ENCODE results near the gene OTUD4. TPM values are rescaled to one million over a fixed set of nuclear protein-coding genes. Genes with fewer than 3 reads are reported as not detected.
"Not testable (repeated sequence)": the region's sequence is repeated elsewhere in the genome, so short reads cannot be mapped to it uniquely, and the experiment has no call there.

OTUD4 gene
- polyA plus RNA-seq, 3 donors, result 7.5 to 14.4 (median 9.0) TPM

- peaks cover 8% of the 10 kb centered on the region for H3K79me2 ChIP-seq (ENCODE audit: insufficient read depth, low read length)
- H4K20me1 ChIP-seq (ENCODE audit: insufficient read depth, low read length), result peaks cover 11% of the 10 kb centered on the region
- Mint-ChIP-seq H3K27me3 (ENCODE audit: low read depth in 3 of 3) (no peaks in the 10 kb centered on the region), H3K4me1 (no peaks in the 10 kb centered on the region), H3K36me3 (peaks cover 78 to 93% of the 10 kb centered on the region in 2 donors), H3K9me3 (no peaks in the 10 kb centered on the region), H3K4me3 (no peak overlapping the region), H3K27ac (no peak overlapping the region)
- H3K4me1 ChIP-seq (ENCODE audit: control insufficient read depth in 1 of 2, insufficient read depth in 2 of 2, low read length in 2 of 2), result no peaks in the 10 kb centered on the region
- no peak overlapping the region for H3K9ac ChIP-seq (ENCODE audit: insufficient read depth, low read length, poor library complexity, severe bottlenecking)
- H3K27me3 ChIP-seq (ENCODE audit: control insufficient read depth in 2 of 2, insufficient read depth in 2 of 2, low read length in 2 of 2), result no peaks in the 10 kb centered on the region
- no peaks in the 10 kb centered on the region for H3K9me3 ChIP-seq (replicated peaks in 1 of 2; ENCODE audit: control insufficient read depth in 1 of 2, insufficient read depth in 1 of 2, low read length in 2 of 2)
- no peak overlapping the region for H3K4me3 ChIP-seq (replicated peaks in 1 of 3; ENCODE audit: low read depth in 2 of 3, low read length in 3 of 3)
- H3K36me3 ChIP-seq (replicated peaks in 1 of 2; ENCODE audit: control insufficient read depth in 1 of 2, insufficient read depth in 2 of 2, low read length in 2 of 2), result peaks cover 86 to 99% of the 10 kb centered on the region in 2 donors
- intact Hi-C loops (cut with micrococcal nuclease), result no loop called here
- no CpG with 5 or more reads among the region's 2 CpGs for WGBS (ENCODE audit: insufficient coverage)
- no peak overlapping the region for H3K4me2 ChIP-seq (replicated peaks; ENCODE audit: extremely low read depth, low read length, poor library complexity, severe bottlenecking)
- H3K27ac ChIP-seq (ENCODE audit: low read depth in 1 of 2, low read length in 2 of 2), result no peak overlapping the region
- no peak overlapping the region for H2AFZ ChIP-seq (ENCODE audit: insufficient read depth, low read depth, low read length, poor library complexity, severe bottlenecking)
- DNase-seq, result no peak
- TF ChIP-seq, protein P1, sequence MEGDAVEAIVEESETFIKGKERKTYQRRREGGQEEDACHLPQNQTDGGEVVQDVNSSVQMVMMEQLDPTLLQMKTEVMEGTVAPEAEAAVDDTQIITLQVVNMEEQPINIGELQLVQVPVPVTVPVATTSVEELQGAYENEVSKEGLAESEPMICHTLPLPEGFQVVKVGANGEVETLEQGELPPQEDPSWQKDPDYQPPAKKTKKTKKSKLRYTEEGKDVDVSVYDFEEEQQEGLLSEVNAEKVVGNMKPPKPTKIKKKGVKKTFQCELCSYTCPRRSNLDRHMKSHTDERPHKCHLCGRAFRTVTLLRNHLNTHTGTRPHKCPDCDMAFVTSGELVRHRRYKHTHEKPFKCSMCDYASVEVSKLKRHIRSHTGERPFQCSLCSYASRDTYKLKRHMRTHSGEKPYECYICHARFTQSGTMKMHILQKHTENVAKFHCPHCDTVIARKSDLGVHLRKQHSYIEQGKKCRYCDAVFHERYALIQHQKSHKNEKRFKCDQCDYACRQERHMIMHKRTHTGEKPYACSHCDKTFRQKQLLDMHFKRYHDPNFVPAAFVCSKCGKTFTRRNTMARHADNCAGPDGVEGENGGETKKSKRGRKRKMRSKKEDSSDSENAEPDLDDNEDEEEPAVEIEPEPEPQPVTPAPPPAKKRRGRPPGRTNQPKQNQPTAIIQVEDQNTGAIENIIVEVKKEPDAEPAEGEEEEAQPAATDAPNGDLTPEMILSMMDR (IDR thresholded peaks at IDR 0.05), result no peak
Measured at GRCh38 chr4:145153181-145153903, 27.0 kb downstream of the OTUD4 start.

DNA sequence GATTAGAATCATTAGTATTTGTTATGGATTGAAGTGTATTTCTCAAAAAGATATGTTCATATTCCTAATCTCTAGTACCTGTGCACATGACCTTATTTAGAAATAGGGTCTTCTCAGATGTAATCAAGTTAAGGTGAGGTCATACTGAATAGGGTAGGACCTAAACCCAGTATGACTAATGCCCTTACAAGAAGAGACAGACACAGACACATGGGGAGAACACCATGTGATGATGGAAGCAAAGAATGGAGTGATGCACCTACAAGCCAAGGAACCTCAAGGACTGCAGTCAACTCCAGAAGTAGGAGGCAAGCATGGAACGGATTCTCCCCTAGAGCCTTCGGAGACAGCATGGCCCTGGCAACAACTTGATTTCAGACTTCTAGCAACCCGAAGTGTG is 31.4 kb downstream of the OTUD4 start:
- Mint-ChIP-seq H3K27me3 (ENCODE audit: low read depth in 3 of 3) (no peaks in the 10 kb centered on the region), H3K4me3 (no peak overlapping the region), H3K4me1 (no peaks in the 10 kb centered on the region), H3K9me3 (no peaks in the 10 kb centered on the region), H3K27ac (no peak overlapping the region), H3K36me3 (peaks cover 82 to 91% of the 10 kb centered on the region in 2 donors)
- no peaks in the 10 kb centered on the region for H3K9me3 ChIP-seq (replicated peaks in 1 of 2; ENCODE audit: control insufficient read depth in 1 of 2, insufficient read depth in 1 of 2, low read length in 2 of 2)
- no peaks in the 10 kb centered on the region for H3K27me3 ChIP-seq (ENCODE audit: control insufficient read depth in 2 of 2, insufficient read depth in 2 of 2, low read length in 2 of 2)
- H4K20me1 ChIP-seq (ENCODE audit: insufficient read depth, low read length), result no peaks in the 10 kb centered on the region
- H3K9ac ChIP-seq (ENCODE audit: insufficient read depth, low read length, poor library complexity, severe bottlenecking), result no peak overlapping the region
- no peak for DNase-seq
- intact Hi-C loops (cut with micrococcal nuclease), result no loop called here
- H3K4me1 ChIP-seq (ENCODE audit: control insufficient read depth in 1 of 2, insufficient read depth in 2 of 2, low read length in 2 of 2), result no peaks in the 10 kb centered on the region
- peaks cover 94 to 100% of the 10 kb centered on the region in 2 donors for H3K36me3 ChIP-seq (replicated peaks in 1 of 2; ENCODE audit: control insufficient read depth in 1 of 2, insufficient read depth in 2 of 2, low read length in 2 of 2)
- TF ChIP-seq, protein P1 (IDR thresholded peaks at IDR 0.05), result no peak
- no CpG with 5 or more reads among the region's 3 CpGs for WGBS (ENCODE audit: insufficient coverage)
- no peak overlapping the region for H3K4me3 ChIP-seq (replicated peaks in 1 of 3; ENCODE audit: low read depth in 2 of 3, low read length in 3 of 3)
- H3K27ac ChIP-seq (ENCODE audit: low read depth in 1 of 2, low read length in 2 of 2), result no peak overlapping the region
- H3K79me2 ChIP-seq (ENCODE audit: insufficient read depth, low read length), result no peaks in the 10 kb centered on the region
- H2AFZ ChIP-seq (ENCODE audit: insufficient read depth, low read depth, low read length, poor library complexity, severe bottlenecking), result no peak overlapping the region
- H3K4me2 ChIP-seq (replicated peaks; ENCODE audit: extremely low read depth, low read length, poor library complexity, severe bottlenecking), result no peak overlapping the region

- H3K9ac ChIP-seq (ENCODE audit: insufficient read depth, low read length, poor library complexity, severe bottlenecking); H3K4me2 ChIP-seq (replicated peaks; ENCODE audit: extremely low read depth, low read length, poor library complexity, severe bottlenecking); H3K4me3 ChIP-seq (replicated peaks in 1 of 3; ENCODE audit: low read depth in 2 of 3, low read length in 3 of 3); DNase-seq; H3K9me3 Mint-ChIP-seq; H3K79me2 ChIP-seq (ENCODE audit: insufficient read depth, low read length); H3K27ac ChIP-seq (ENCODE audit: low read depth in 1 of 2, low read length in 2 of 2); H3K27me3 ChIP-seq (ENCODE audit: control insufficient read depth in 2 of 2, insufficient read depth in 2 of 2, low read length in 2 of 2); H3K27me3 Mint-ChIP-seq (ENCODE audit: low read depth in 3 of 3); H2AFZ ChIP-seq (ENCODE audit: insufficient read depth, low read depth, low read length, poor library complexity, severe bottlenecking); H3K9me3 ChIP-seq (replicated peaks in 1 of 2; ENCODE audit: control insufficient read depth in 1 of 2, insufficient read depth in 1 of 2, low read length in 2 of 2); H3K4me3 Mint-ChIP-seq; H4K20me1 ChIP-seq (ENCODE audit: insufficient read depth, low read length); intact Hi-C loops (cut with micrococcal nuclease); H3K27ac Mint-ChIP-seq: not testable (repeated sequence)
- Histone ChIP-seq H3K4me1 (ENCODE audit: control insufficient read depth in 1 of 2, insufficient read depth in 2 of 2, low read length in 2 of 2) (peaks cover 6 to 11% of the 10 kb centered on the region in 2 donors), H3K36me3 (replicated peaks in 1 of 2; ENCODE audit: control insufficient read depth in 1 of 2, insufficient read depth in 2 of 2, low read length in 2 of 2) (peaks cover 36 to 67% of the 10 kb centered on the region in 2 donors)
- H3K36me3 Mint-ChIP-seq, result peaks cover 44 to 49% of the 10 kb centered on the region in 2 donors
- no CpG with 5 or more reads among the region's 1 CpG for WGBS (ENCODE audit: insufficient coverage)
- H3K4me1 Mint-ChIP-seq, result peaks cover 10% of the 10 kb centered on the region
Measured at GRCh38 chr4:145136219-145136618, 44.2 kb downstream of the OTUD4 start.
